Stimulated activated effector memory CD8-positive, alpha-beta T cell treated with anti-CD3 and anti-CD28 coated beads, Interleukin-12 subunit alpha, Interleukin-12 subunit beta, amount 100 ng/mL, for 72 hours (primary cell): ENCODE data around the gene AGBL3.
"Not testable (repeated sequence)": the region's sequence is repeated elsewhere in the genome, so short reads cannot be mapped to it uniquely, and the experiment has no call there.

Experiments
- ATAC-seq: fragments of 150-1000 bp; cut with Tn5 transposase; 2 replicates; pipeline ENCODE4 v1.10.0; 2021
- DNase-seq, 2 donors: peaks; one replicate each; pipeline ENCODE4 v3.0.0; 2021 to 2022; ENCODE audit warnings: low spot score in 2 of 2
- H3K27ac Mint-ChIP-seq: one replicate; pipeline ENCODE4 v1.8.0; 2022; ENCODE audit warnings: mild to moderate bottlenecking, mixed read lengths
- H3K36me3 Mint-ChIP-seq: one replicate; pipeline ENCODE4 v1.8.0; 2022; ENCODE audit warnings: mild to moderate bottlenecking, mixed read lengths
- H3K4me1 Mint-ChIP-seq: one replicate; pipeline ENCODE4 v1.8.0; 2022; ENCODE audit warnings: mixed read lengths
- H3K4me3 Mint-ChIP-seq: one replicate; pipeline ENCODE4 v1.8.0; 2022; ENCODE audit warnings: mild to moderate bottlenecking, mixed read lengths
- H3K9me3 Mint-ChIP-seq: one replicate; pipeline ENCODE4 v1.8.0; 2022; ENCODE audit warnings: mixed read lengths

The AGBL3 gene

DNA sequence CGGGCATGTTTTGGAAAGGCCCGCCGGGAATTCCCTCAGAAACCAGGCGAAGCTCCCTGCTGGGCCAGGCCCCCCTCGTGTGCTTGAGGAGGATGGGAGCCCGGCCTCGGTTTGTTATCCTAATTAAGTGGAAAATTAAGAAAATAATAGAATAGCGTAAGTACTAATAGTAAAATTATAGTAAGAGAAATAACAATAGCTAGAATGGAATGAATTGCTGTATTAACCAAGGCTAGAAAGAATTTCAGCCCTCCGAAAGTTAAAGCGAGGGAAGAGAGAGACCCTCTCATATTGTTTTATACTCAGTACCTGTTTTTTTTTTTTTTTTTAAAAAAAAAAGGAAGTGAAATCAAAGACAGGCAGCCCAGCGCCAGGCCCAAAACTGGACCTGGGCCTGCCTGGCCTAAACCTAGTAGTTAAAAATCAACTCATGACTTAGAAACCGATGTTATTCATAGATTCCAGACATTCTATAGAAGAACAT lies 184.7 kb downstream of the AGBL3 start:
- peak overlapping the region; percentile 93 for H3K4me3 Mint-ChIP-seq
- not testable (repeated sequence) for DNase-seq, H3K9me3 Mint-ChIP-seq, ATAC-seq
- peaks cover 50% of the 10 kb centered on the region for H3K4me1 Mint-ChIP-seq
- peaks cover 47% of the 10 kb centered on the region for H3K36me3 Mint-ChIP-seq
- peak overlapping the region; percentile 98 for H3K27ac Mint-ChIP-seq

- not testable (repeated sequence) for H3K9me3 Mint-ChIP-seq, ATAC-seq, DNase-seq
- Mint-ChIP-seq H3K36me3 (peaks cover 40% of the 10 kb centered on the region), H3K27ac (peak overlapping the region; percentile 98), H3K4me1 (peaks cover 43% of the 10 kb centered on the region), H3K4me3 (peak overlapping the region; percentile 93)
Measured at GRCh38 chr7:135171581-135172291, 185.4 kb downstream of the AGBL3 start.

GRCh38 chr7:135173916-135174315 lies 187.6 kb downstream of the AGBL3 start:
- not testable (repeated sequence) for ATAC-seq, H3K9me3 Mint-ChIP-seq, DNase-seq, H3K27ac Mint-ChIP-seq, H3K4me3 Mint-ChIP-seq
- Mint-ChIP-seq H3K36me3 (peaks cover 24% of the 10 kb centered on the region), H3K4me1 (peaks cover 21% of the 10 kb centered on the region)

- Mint-ChIP-seq H3K4me1 (peaks cover 12% of the 10 kb centered on the region), H3K4me3 (no peak overlapping the region), H3K36me3 (peaks cover 14% of the 10 kb centered on the region), H3K9me3 (no peaks in the 10 kb centered on the region), H3K27ac (no peak overlapping the region)
- no peak for ATAC-seq
- DNase-seq = no peak
Measured at GRCh38 chr7:135174941-135175340, 188.6 kb downstream of the AGBL3 start.

- peaks cover 7% of the 10 kb centered on the region for H3K36me3 Mint-ChIP-seq
- no peak overlapping the region for H3K4me3 Mint-ChIP-seq
- peaks cover 8% of the 10 kb centered on the region for H3K4me1 Mint-ChIP-seq
- no peak overlapping the region for H3K27ac Mint-ChIP-seq
- DNase-seq (no peak), ATAC-seq (no peak)
- peaks cover 2% of the 10 kb centered on the region for H3K9me3 Mint-ChIP-seq
Measured at GRCh38 chr7:135175931-135176330, 189.6 kb downstream of the AGBL3 start.

- DNase-seq (no peak), ATAC-seq (no peak)
- peaks cover 8% of the 10 kb centered on the region for H3K9me3 Mint-ChIP-seq
- no peak overlapping the region for H3K27ac Mint-ChIP-seq
- H3K36me3 Mint-ChIP-seq = peaks cover 3% of the 10 kb centered on the region
- H3K4me1 Mint-ChIP-seq = peaks cover 3% of the 10 kb centered on the region
- H3K4me3 Mint-ChIP-seq = no peak overlapping the region
Measured at GRCh38 chr7:135177028-135177696, 190.9 kb downstream of the AGBL3 start.

DNA sequence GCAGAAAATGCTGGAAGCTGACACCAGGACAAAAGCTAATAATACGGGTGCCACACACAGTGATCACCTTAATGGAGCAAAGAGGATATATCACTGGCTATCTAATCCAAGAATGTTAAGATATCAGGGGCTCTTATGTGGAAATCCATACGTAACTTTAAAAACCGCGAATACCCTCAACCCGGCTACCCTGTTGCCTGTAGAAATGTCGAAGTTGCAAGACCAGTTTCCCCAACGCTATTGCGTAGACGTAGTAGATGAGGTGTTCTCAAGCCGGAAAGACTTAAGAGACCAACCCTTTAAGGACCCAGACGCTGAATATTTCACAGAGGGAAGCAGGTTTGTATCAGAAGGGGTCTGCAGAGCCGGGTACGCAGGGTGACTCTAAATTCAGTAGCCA lies 192.1 kb downstream of the AGBL3 start:
- Mint-ChIP-seq H3K9me3 (peaks cover 13% of the 10 kb centered on the region), H3K27ac (no peak overlapping the region), H3K4me3 (no peak overlapping the region), H3K36me3 (peaks cover 9% of the 10 kb centered on the region), H3K4me1 (no peaks in the 10 kb centered on the region)
- no peak for DNase-seq
- no peak for ATAC-seq

- H3K4me3 Mint-ChIP-seq = no peak overlapping the region
- no peak overlapping the region for H3K27ac Mint-ChIP-seq
- H3K4me1 Mint-ChIP-seq = no peaks in the 10 kb centered on the region
- ATAC-seq = no peak
- peaks cover 12% of the 10 kb centered on the region for H3K36me3 Mint-ChIP-seq
- no peak for DNase-seq
- H3K9me3 Mint-ChIP-seq = peaks cover 18% of the 10 kb centered on the region
Measured at GRCh38 chr7:135179321-135179925, 193.1 kb downstream of the AGBL3 start.

GRCh38 chr7:135180122-135180521 lies 193.8 kb downstream of the AGBL3 start:
- Mint-ChIP-seq H3K4me3 (no peak overlapping the region), H3K27ac (no peak overlapping the region), H3K9me3 (peaks cover 18% of the 10 kb centered on the region), H3K4me1 (no peaks in the 10 kb centered on the region), H3K36me3 (peaks cover 17% of the 10 kb centered on the region)
- ATAC-seq (peak; percentile 86), DNase-seq (no peak)

GRCh38 chr7:135181261-135181928 lies 195.1 kb downstream of the AGBL3 start:
- Mint-ChIP-seq H3K36me3 (peaks cover 29% of the 10 kb centered on the region), H3K27ac (no peak overlapping the region), H3K4me1 (peaks cover under 1% of the 10 kb centered on the region), H3K4me3 (no peak overlapping the region), H3K9me3 (peaks cover 18% of the 10 kb centered on the region)
- ATAC-seq (no peak), DNase-seq (no peak)

- no peak overlapping the region for H3K4me3 Mint-ChIP-seq
- H3K9me3 Mint-ChIP-seq = peaks cover 18% of the 10 kb centered on the region
- DNase-seq (no peak), ATAC-seq (no peak)
- peaks cover 37% of the 10 kb centered on the region for H3K36me3 Mint-ChIP-seq
- H3K27ac Mint-ChIP-seq = no peak overlapping the region
- H3K4me1 Mint-ChIP-seq = peaks cover 7% of the 10 kb centered on the region
Measured at GRCh38 chr7:135181929-135182678, 195.8 kb downstream of the AGBL3 start.

GRCh38 chr7:135183478-135183877 lies 197.2 kb downstream of the AGBL3 start:
- Mint-ChIP-seq H3K27ac (no peak overlapping the region), H3K4me1 (peaks cover 7% of the 10 kb centered on the region), H3K36me3 (peaks cover 45% of the 10 kb centered on the region), H3K9me3 (peaks cover 18% of the 10 kb centered on the region), H3K4me3 (no peak overlapping the region)
- ATAC-seq (no peak), DNase-seq (no peak)

DNA sequence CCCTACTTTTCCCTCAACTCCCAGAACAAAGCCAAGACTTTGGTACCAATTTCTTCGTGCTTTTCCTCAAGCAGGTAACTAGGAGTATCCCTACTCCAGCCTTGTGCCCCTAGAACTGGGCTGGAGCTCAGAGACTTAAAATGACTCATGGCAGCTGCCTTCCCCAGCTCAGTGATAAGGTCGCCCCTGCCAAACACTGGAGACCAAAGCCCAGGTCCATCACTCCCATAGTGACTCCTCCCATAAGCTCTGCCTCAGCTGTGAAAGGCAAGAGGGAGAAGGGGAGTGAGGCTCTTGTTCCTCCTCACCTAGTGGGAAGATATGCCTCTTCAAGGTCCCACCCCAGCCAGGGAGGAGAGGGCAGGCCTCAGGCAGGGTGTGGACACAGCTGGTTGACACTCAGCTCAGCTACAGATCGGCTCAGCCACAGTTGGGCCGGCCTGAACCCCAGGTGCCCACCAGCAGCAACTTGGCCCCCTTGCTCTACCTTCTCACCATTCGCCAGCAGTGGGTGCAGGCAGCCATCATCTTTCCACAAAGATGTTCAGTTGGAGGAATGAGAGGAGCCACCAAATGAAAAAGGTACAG lies 198.0 kb downstream of the AGBL3 start:
- H3K27ac Mint-ChIP-seq = no peak overlapping the region
- H3K4me3 Mint-ChIP-seq = no peak overlapping the region

More for the DNA sequence above, 198.0 kb downstream of the AGBL3 start:
- no peak for DNase-seq
- Mint-ChIP-seq H3K36me3 (peaks cover 51% of the 10 kb centered on the region), H3K4me1 (peaks cover 7% of the 10 kb centered on the region), H3K9me3 (peaks cover 18% of the 10 kb centered on the region)
- ATAC-seq = no peak
